Mucosa of rectum (tissue), 2 donors: ENCODE results near the gene KCTD2.

Source experiments
- H3K27ac ChIP-seq, 2 donors: one replicate each; pipeline ENCODE4 v1.7.0; 2013; ENCODE audit warnings: inconsistent platforms in 2 of 2, low read depth in 2 of 2, low read length in 2 of 2
- H3K27me3 ChIP-seq, 2 donors: one replicate each; pipeline ENCODE4 v1.7.0; 2013; ENCODE audit warnings: low read length in 2 of 2; ENCODE audit not compliant: control insufficient read depth in 2 of 2, insufficient read depth in 2 of 2
- H3K36me3 ChIP-seq, 2 donors: one replicate each; pipeline ENCODE4 v1.7.0; 2013; ENCODE audit warnings: low read length in 2 of 2; ENCODE audit not compliant: control insufficient read depth in 2 of 2, insufficient read depth in 2 of 2
- H3K4me1 ChIP-seq, 2 donors: one replicate each; pipeline ENCODE4 v1.7.0; 2013; ENCODE audit warnings: low read length in 2 of 2, mild to moderate bottlenecking in 1 of 2; ENCODE audit not compliant: control insufficient read depth in 2 of 2, insufficient read depth in 2 of 2
- H3K4me3 ChIP-seq, 2 donors: one replicate each; pipeline ENCODE4 v1.7.0; 2013; ENCODE audit warnings: low read length in 2 of 2
- H3K9ac ChIP-seq, 2 donors: one replicate each; pipeline ENCODE4 v1.7.0; 2013; ENCODE audit warnings: low read length in 2 of 2, low read depth in 1 of 2, mild to moderate bottlenecking in 1 of 2
- H3K9me3 ChIP-seq, 2 donors: one replicate each; pipeline ENCODE4 v1.7.0; 2013; ENCODE audit warnings: low read length in 2 of 2; ENCODE audit not compliant: control insufficient read depth in 2 of 2
- donor health status: healthy.
- donor health status: Normal muscosa, but diverticular disease.

Gene KCTD2

GRCh38 chr17:75096082-75096625 lies 49.1 kb downstream of the KCTD2 start:
- Histone ChIP-seq H3K9me3 (no peaks in the 10 kb centered on the region), H3K9ac (peak overlapping the region; percentile 5 to 44), H3K27ac (peak overlapping the region; percentile 78 to 87), H3K4me1 (peaks cover 39 to 44% of the 10 kb centered on the region in 2 donors), H3K4me3 (no peak overlapping the region), H3K27me3 (no peaks in the 10 kb centered on the region), H3K36me3 (peaks cover 19 to 20% of the 10 kb centered on the region in 2 donors)

GRCh38 chr17:75097865-75098264 lies 50.8 kb downstream of the KCTD2 start:
- Histone ChIP-seq H3K9ac (no peak overlapping the region), H3K9me3 (no peaks in the 10 kb centered on the region), H3K4me1 (peaks cover 21 to 27% of the 10 kb centered on the region in 2 donors), H3K4me3 (no peak overlapping the region), H3K27ac (no peak overlapping the region), H3K27me3 (no peaks in the 10 kb centered on the region), H3K36me3 (peaks cover 19 to 20% of the 10 kb centered on the region in 2 donors)

GRCh38 chr17:75098861-75099260 lies 51.8 kb downstream of the KCTD2 start:
- no peak overlapping the region for H3K4me3 ChIP-seq
- H3K36me3 ChIP-seq, result peaks cover 20 to 22% of the 10 kb centered on the region in 2 donors
- peaks cover 12 to 17% of the 10 kb centered on the region in 2 donors for H3K4me1 ChIP-seq
- H3K9me3 ChIP-seq, result no peaks in the 10 kb centered on the region
- no peaks in the 10 kb centered on the region for H3K27me3 ChIP-seq
- H3K9ac ChIP-seq, result no peak overlapping the region
- H3K27ac ChIP-seq, result no peak overlapping the region

GRCh38 chr17:75099881-75100595 lies 53.0 kb downstream of the KCTD2 start:
- H3K4me3 ChIP-seq, result no peak overlapping the region
- H3K4me1 ChIP-seq, result peaks cover 6 to 11% of the 10 kb centered on the region in 2 donors
- H3K9ac ChIP-seq, result no peak overlapping the region
- no peaks in the 10 kb centered on the region for H3K27me3 ChIP-seq
- no peak overlapping the region for H3K27ac ChIP-seq
- peaks cover 20 to 25% of the 10 kb centered on the region in 2 donors for H3K36me3 ChIP-seq
- H3K9me3 ChIP-seq, result no peaks in the 10 kb centered on the region

GRCh38 chr17:75102385-75102821 lies 55.4 kb downstream of the KCTD2 start:
- no peak overlapping the region for H3K4me3 ChIP-seq
- peaks cover 20 to 27% of the 10 kb centered on the region in 2 donors for H3K36me3 ChIP-seq
- no peak overlapping the region for H3K9ac ChIP-seq
- H3K27ac ChIP-seq, result no peak overlapping the region
- no peaks in the 10 kb centered on the region for H3K27me3 ChIP-seq
- no peaks in the 10 kb centered on the region for H3K9me3 ChIP-seq
- H3K4me1 ChIP-seq, result no peaks in the 10 kb centered on the region

- Histone ChIP-seq H3K27ac (no peak overlapping the region), H3K27me3 (no peaks in the 10 kb centered on the region)
Observed at GRCh38 chr17:75103601-75104554, 56.9 kb downstream of the KCTD2 start.

GRCh38 chr17:75105126-75106080 lies 58.4 kb downstream of the KCTD2 start:
- Histone ChIP-seq H3K36me3 (peaks cover 2 to 11% of the 10 kb centered on the region in 2 donors), H3K9ac (no peak overlapping the region), H3K27ac (peak overlapping the region in 1 of 2 donors; percentile 21), H3K4me1 (peaks cover 9 to 11% of the 10 kb centered on the region in 2 donors), H3K27me3 (no peaks in the 10 kb centered on the region), H3K4me3 (no peak overlapping the region), H3K9me3 (no peaks in the 10 kb centered on the region)

More at GRCh38 chr17:75103601-75104554, 56.9 kb downstream of the KCTD2 start:
- no peak overlapping the region for H3K9ac ChIP-seq
- peaks cover 13 to 22% of the 10 kb centered on the region in 2 donors for H3K36me3 ChIP-seq
- H3K4me1 ChIP-seq, result peaks cover under 1 to 1% of the 10 kb centered on the region in 2 donors
- no peaks in the 10 kb centered on the region for H3K9me3 ChIP-seq
- no peak overlapping the region for H3K4me3 ChIP-seq

GRCh38 chr17:75108193-75108592 lies 61.2 kb downstream of the KCTD2 start:
- Histone ChIP-seq H3K4me3 (no peak overlapping the region), H3K9ac (no peak overlapping the region), H3K27ac (no peak overlapping the region), H3K36me3 (peaks cover 0 to 8% of the 10 kb centered on the region in 2 donors), H3K27me3 (no peaks in the 10 kb centered on the region), H3K9me3 (no peaks in the 10 kb centered on the region), H3K4me1 (peaks cover 12 to 13% of the 10 kb centered on the region in 2 donors)

- Histone ChIP-seq H3K9me3 (no peaks in the 10 kb centered on the region), H3K4me3 (peak overlapping the region; percentile 85 to 94), H3K36me3 (peaks cover 0 to 3% of the 10 kb centered on the region in 2 donors), H3K9ac (peak overlapping the region in 1 of 2 donors; percentile 89), H3K27me3 (no peaks in the 10 kb centered on the region), H3K27ac (no peak overlapping the region), H3K4me1 (peaks cover 12 to 17% of the 10 kb centered on the region in 2 donors)
Observed at GRCh38 chr17:75109046-75109406, 62.0 kb downstream of the KCTD2 start.
